DND-41 (cell line): Measurements from ENCODE around the gene NCAPD2.

ENCODE experiments used
- ATAC-seq: fragments of 200-7000 bp; cut with Tn5 transposase; 3 replicates; pipeline ENCODE4 v1.9.1; 2021; ENCODE audit warnings: low read depth; ENCODE audit not compliant: insufficient read depth
- DNase-seq: peaks from one replicate; pipeline ENCODE4 v3.0.0-alpha.2; 2020
- H2AFZ ChIP-seq: 2 replicates; pipeline ENCODE4 v1.6.0; 2012; ENCODE audit warnings: low read depth, low read length
- H3K27ac ChIP-seq: 2 replicates; pipeline ENCODE4 v1.5.1; 2012; ENCODE audit warnings: low read length, inconsistent platforms
- H3K27me3 ChIP-seq: fragments of 200-600 bp; sonication (generic); 2 replicates; pipeline ENCODE4 v1.6.0; 2012; ENCODE audit warnings: low read length, mild to moderate bottlenecking, inconsistent platforms; ENCODE audit not compliant: insufficient read depth, poor library complexity
- H3K36me3 ChIP-seq: 2 replicates; pipeline ENCODE4 v1.5.1; 2012; ENCODE audit warnings: low read length, inconsistent platforms; ENCODE audit not compliant: insufficient read depth
- H3K4me1 ChIP-seq: 2 replicates; pipeline ENCODE4 v1.5.1; 2012; ENCODE audit warnings: mild to moderate bottlenecking, low read length; ENCODE audit not compliant: insufficient read depth
- H3K4me2 ChIP-seq: 2 replicates; pipeline ENCODE4 v1.6.0; 2012; ENCODE audit warnings: mild to moderate bottlenecking, moderate library complexity, low read length, inconsistent platforms; ENCODE audit not compliant: insufficient read depth
- H3K4me3 ChIP-seq, 2 experiments: fragments of 200-600 bp in 1 of 2; shearing (Covaris generic) in 1 of 2; 2 replicates each; pipeline ENCODE4 v1.5.1; 2012 to 2016; ENCODE audit warnings: inconsistent platforms in 2 of 2, low read length in 2 of 2, mild to moderate bottlenecking in 2 of 2, low read depth in 1 of 2, moderate library complexity in 1 of 2
- H3K79me2 ChIP-seq: 2 replicates; pipeline ENCODE4 v1.6.0; 2012; ENCODE audit warnings: low read length, inconsistent platforms; ENCODE audit not compliant: insufficient read depth
- H3K9ac ChIP-seq: 2 replicates; pipeline ENCODE4 v1.6.0; 2012; ENCODE audit warnings: low read depth, mild to moderate bottlenecking, inconsistent platforms, low read length, moderate library complexity
- H3K9me3 ChIP-seq: 2 replicates; pipeline ENCODE4 v1.5.1; 2012; ENCODE audit warnings: low read length, moderate library complexity, mild to moderate bottlenecking, inconsistent platforms; ENCODE audit not compliant: insufficient read depth, severe bottlenecking
- H4K20me1 ChIP-seq: 2 replicates; pipeline ENCODE4 v1.6.0; 2012; ENCODE audit warnings: low read length; ENCODE audit not compliant: insufficient read depth
- EZH2 ChIP-seq: IDR thresholded peaks from 3 replicates; pipeline ENCODE4 v1.6.1; 2012; ENCODE audit warnings: borderline replicate concordance, low read depth, mild to moderate bottlenecking, moderate library complexity, low read length, inconsistent platforms; ENCODE audit not compliant: severe bottlenecking
- TF ChIP-seq, protein P1 (sequence below): IDR thresholded peaks from 2 replicates; pipeline ENCODE4 v1.5.1; 2012; ENCODE audit warnings: borderline replicate concordance, low read length, moderate library complexity, mild to moderate bottlenecking; ENCODE audit not compliant: poor library complexity, severe bottlenecking; ENCODE audit errors: extremely low read depth

Gene NCAPD2

DNA sequence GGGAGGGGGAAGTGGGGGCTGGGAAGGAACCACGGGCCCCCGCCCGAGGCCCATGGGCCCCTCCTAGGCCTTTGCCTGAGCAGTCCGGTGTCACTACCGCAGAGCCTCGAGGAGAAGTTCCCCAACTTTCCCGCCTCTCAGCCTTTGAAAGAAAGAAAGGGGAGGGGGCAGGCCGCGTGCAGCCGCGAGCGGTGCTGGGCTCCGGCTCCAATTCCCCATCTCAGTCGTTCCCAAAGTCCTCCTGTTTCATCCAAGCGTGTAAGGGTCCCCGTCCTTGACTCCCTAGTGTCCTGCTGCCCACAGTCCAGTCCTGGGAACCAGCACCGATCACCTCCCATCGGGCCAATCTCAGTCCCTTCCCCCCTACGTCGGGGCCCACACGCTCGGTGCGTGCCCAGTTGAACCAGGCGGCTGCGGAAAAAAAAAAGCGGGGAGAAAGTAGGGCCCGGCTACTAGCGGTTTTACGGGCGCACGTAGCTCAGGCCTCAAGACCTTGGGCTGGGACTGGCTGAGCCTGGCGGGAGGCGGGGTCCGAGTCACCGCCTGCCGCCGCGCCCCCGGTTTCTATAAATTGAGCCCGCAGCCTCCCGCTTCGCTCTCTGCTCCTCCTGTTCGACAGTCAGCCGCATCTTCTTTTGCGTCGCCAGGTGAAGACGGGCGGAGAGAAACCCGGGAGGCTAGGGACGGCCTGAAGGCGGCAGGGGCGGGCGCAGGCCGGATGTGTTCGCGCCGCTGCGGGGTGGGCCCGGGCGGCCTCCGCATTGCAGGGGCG, 40.2 kb downstream of the NCAPD2 start, which contains the start of gene GAPDH:
Gene GAPDH, plus strand, starts transcription at position 595 of the 772 bp plus-strand sequence. CDS start 316 bp downstream, outside the sequence.
- H3K79me2 ChIP-seq, result peaks cover 60% of the 10 kb centered on the region
- peaks cover 76% of the 10 kb centered on the region for H3K36me3 ChIP-seq
- H3K9ac ChIP-seq, result peak within 1 kb of the TSS; percentile 98
- ATAC-seq (peak; percentile 55), DNase-seq (peak; percentile 95)
- TF ChIP-seq, protein P1, sequence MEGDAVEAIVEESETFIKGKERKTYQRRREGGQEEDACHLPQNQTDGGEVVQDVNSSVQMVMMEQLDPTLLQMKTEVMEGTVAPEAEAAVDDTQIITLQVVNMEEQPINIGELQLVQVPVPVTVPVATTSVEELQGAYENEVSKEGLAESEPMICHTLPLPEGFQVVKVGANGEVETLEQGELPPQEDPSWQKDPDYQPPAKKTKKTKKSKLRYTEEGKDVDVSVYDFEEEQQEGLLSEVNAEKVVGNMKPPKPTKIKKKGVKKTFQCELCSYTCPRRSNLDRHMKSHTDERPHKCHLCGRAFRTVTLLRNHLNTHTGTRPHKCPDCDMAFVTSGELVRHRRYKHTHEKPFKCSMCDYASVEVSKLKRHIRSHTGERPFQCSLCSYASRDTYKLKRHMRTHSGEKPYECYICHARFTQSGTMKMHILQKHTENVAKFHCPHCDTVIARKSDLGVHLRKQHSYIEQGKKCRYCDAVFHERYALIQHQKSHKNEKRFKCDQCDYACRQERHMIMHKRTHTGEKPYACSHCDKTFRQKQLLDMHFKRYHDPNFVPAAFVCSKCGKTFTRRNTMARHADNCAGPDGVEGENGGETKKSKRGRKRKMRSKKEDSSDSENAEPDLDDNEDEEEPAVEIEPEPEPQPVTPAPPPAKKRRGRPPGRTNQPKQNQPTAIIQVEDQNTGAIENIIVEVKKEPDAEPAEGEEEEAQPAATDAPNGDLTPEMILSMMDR, result no peak
- no peak for TF ChIP-seq EZH2
- peak within 1 kb of the TSS; percentile 84 for H2AFZ ChIP-seq
- H3K27me3 ChIP-seq, result no peaks in the 10 kb centered on the region
- H4K20me1 ChIP-seq, result peaks cover 43% of the 10 kb centered on the region
- peaks cover 71% of the 10 kb centered on the region for H3K4me1 ChIP-seq
- H3K9me3 ChIP-seq, result no peaks in the 10 kb centered on the region
- peak within 1 kb of the TSS; percentile 94 for H3K4me2 ChIP-seq
- peak within 1 kb of the TSS; percentile 99 for H3K27ac ChIP-seq
- peak within 1 kb of the TSS; percentile 51 to 92 for H3K4me3 ChIP-seq

DNA sequence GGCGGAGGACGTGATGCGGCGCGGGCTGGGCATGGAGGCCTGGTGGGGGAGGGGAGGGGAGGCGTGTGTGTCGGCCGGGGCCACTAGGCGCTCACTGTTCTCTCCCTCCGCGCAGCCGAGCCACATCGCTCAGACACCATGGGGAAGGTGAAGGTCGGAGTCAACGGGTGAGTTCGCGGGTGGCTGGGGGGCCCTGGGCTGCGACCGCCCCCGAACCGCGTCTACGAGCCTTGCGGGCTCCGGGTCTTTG, 40.7 kb downstream of the NCAPD2 start:
- Histone ChIP-seq H3K9ac (peak overlapping the region; percentile 98), H3K36me3 (peaks cover 76% of the 10 kb centered on the region), H3K27ac (peak overlapping the region; percentile 99), H3K4me2 (peak overlapping the region; percentile 94), H3K79me2 (peaks cover 62% of the 10 kb centered on the region), H2AFZ (peak overlapping the region; percentile 35; the same call in 1 of the 2 replicates), H4K20me1 (peaks cover 48% of the 10 kb centered on the region), H3K27me3 (no peaks in the 10 kb centered on the region), H3K4me3 (peak overlapping the region; percentile 51 to 92), H3K4me1 (peaks cover 76% of the 10 kb centered on the region), H3K9me3 (no peaks in the 10 kb centered on the region)
- no peak for TF ChIP-seq EZH2
- TF ChIP-seq, protein P1, result no peak
- no peak for ATAC-seq
- no peak for DNase-seq

DNA sequence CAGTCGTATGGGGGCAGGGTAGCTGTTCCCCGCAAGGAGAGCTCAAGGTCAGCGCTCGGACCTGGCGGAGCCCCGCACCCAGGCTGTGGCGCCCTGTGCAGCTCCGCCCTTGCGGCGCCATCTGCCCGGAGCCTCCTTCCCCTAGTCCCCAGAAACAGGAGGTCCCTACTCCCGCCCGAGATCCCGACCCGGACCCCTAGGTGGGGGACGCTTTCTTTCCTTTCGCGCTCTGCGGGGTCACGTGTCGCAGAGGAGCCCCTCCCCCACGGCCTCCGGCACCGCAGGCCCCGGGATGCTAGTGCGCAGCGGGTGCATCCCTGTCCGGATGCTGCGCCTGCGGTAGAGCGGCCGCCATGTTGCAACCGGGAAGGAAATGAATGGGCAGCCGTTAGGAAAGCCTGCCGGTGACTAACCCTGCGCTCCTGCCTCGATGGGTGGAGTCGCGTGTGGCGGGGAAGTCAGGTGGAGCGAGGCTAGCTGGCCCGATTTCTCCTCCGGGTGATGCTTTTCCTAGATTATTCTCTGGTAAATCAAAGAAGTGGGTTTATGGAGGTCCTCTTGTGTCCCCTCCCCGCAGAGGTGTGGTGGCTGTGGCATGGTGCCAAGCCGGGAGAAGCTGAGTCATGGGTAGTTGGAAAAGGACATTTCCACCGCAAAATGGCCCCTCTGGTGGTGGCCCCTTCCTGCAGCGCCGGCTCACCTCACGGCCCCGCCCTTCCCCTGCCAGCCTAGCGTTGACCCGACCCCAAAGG, 41.2 kb downstream of the NCAPD2 start:
- DNase-seq, result peak; percentile 90
- peaks cover 74% of the 10 kb centered on the region for H3K36me3 ChIP-seq
- peak overlapping the region; percentile 99 for H3K27ac ChIP-seq
- peak overlapping the region; percentile 94 for H3K4me2 ChIP-seq
- ATAC-seq, result peak; percentile 38
- H3K9ac ChIP-seq, result peak overlapping the region; percentile 98
- peak overlapping the region; percentile 35; the same call in 1 of the 2 replicates for H2AFZ ChIP-seq
- peaks cover 53% of the 10 kb centered on the region for H4K20me1 ChIP-seq
- peak overlapping the region; percentile 51 to 92 for H3K4me3 ChIP-seq
- no peaks in the 10 kb centered on the region for H3K9me3 ChIP-seq
- TF ChIP-seq, protein P1, result peak; percentile 36
- TF ChIP-seq EZH2, result no peak
- H3K4me1 ChIP-seq, result peaks cover 81% of the 10 kb centered on the region
- H3K27me3 ChIP-seq, result no peaks in the 10 kb centered on the region
- H3K79me2 ChIP-seq, result peaks cover 63% of the 10 kb centered on the region
